ENCODE data around the gene CAMK1D.

CAMK1D gene

DNA sequence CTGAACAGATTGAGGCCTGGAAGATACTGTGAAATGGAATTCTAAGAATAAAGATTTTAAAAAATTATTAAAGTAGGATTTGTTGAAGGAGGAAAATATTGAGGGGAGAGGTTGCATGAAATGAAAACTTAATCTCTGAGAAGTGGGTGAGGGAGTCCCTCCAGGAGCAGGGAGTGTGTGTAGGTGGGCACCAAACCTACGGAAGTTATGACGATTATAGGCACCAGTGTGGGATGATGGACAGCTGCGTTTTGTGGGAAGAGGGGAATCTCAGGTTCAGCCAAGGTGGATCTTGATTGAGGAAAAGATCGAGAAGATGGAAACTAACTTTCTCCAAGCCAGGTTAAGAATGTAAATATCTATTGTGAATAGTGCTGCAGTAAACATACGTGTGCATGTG lies 405.7 kb downstream of the CAMK1D start:
- Histone ChIP-seq H4K20me1 (ENCODE audit: insufficient read depth, low read length) (no peaks in the 10 kb centered on the region), H3K36me3 (ENCODE audit: insufficient read depth, low read length) (no peaks in the 10 kb centered on the region), H3K27me3 (ENCODE audit: insufficient read depth, low read length, poor library complexity) (no peaks in the 10 kb centered on the region), H3K4me3 (ENCODE audit: low read depth in 1 of 2, low read length in 2 of 2) (no peak overlapping the region), H3K4me2 (ENCODE audit: insufficient read depth, low read length) (no peak overlapping the region), H3K9me3 (ENCODE audit: insufficient read depth, low read length, severe bottlenecking) (no peaks in the 10 kb centered on the region), H3K9ac (ENCODE audit: low read depth, low read length) (no peak overlapping the region), H3K4me1 (ENCODE audit: insufficient read depth, low read length) (no peaks in the 10 kb centered on the region), H3K79me2 (ENCODE audit: insufficient read depth, low read length) (no peaks in the 10 kb centered on the region), H2AFZ (ENCODE audit: low read depth, low read length) (no peak overlapping the region), H3K27ac (ENCODE audit: low read length) (no peak overlapping the region)
- TF ChIP-seq, protein P1, sequence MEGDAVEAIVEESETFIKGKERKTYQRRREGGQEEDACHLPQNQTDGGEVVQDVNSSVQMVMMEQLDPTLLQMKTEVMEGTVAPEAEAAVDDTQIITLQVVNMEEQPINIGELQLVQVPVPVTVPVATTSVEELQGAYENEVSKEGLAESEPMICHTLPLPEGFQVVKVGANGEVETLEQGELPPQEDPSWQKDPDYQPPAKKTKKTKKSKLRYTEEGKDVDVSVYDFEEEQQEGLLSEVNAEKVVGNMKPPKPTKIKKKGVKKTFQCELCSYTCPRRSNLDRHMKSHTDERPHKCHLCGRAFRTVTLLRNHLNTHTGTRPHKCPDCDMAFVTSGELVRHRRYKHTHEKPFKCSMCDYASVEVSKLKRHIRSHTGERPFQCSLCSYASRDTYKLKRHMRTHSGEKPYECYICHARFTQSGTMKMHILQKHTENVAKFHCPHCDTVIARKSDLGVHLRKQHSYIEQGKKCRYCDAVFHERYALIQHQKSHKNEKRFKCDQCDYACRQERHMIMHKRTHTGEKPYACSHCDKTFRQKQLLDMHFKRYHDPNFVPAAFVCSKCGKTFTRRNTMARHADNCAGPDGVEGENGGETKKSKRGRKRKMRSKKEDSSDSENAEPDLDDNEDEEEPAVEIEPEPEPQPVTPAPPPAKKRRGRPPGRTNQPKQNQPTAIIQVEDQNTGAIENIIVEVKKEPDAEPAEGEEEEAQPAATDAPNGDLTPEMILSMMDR (IDR thresholded peaks at IDR 0.05; ENCODE audit: borderline replicate concordance, extremely low read depth, low read length, poor library complexity, severe bottlenecking), result no peak
- no peak for TF ChIP-seq EZH2 (IDR thresholded peaks at IDR 0.05; ENCODE audit: borderline replicate concordance, low read depth, low read length, severe bottlenecking)
- ATAC-seq (ENCODE audit: insufficient read depth, low read depth), result no peak
- no peak for DNase-seq

DNA sequence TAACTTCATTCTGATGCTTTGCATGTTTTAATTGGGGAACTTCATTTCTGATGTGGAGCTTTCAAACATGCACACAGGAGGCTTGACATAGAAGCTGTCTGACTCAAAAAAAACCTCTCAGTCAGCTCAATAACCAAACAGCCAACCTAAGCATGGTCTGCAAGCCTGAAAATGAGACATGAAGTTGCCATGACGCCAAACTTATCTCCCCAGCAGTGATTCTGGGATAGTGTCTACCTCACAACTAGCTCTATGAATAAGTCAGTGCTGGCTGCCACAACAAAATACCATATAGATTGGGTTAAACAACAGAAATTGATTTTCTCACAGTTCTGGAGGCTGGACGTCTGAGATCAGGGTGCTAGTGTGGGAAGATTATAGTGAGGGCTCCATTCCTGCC lies 408.0 kb downstream of the CAMK1D start:
- ATAC-seq (ENCODE audit: insufficient read depth, low read depth) (no peak), DNase-seq (no peak)
- Histone ChIP-seq H3K27ac (ENCODE audit: low read length) (no peak overlapping the region), H3K9ac (ENCODE audit: low read depth, low read length) (no peak overlapping the region), H3K36me3 (ENCODE audit: insufficient read depth, low read length) (no peaks in the 10 kb centered on the region), H2AFZ (ENCODE audit: low read depth, low read length) (no peak overlapping the region), H3K9me3 (ENCODE audit: insufficient read depth, low read length, severe bottlenecking) (no peaks in the 10 kb centered on the region), H3K4me1 (ENCODE audit: insufficient read depth, low read length) (no peaks in the 10 kb centered on the region), H3K4me3 (ENCODE audit: low read depth in 1 of 2, low read length in 2 of 2) (no peak overlapping the region), H3K27me3 (ENCODE audit: insufficient read depth, low read length, poor library complexity) (no peaks in the 10 kb centered on the region), H4K20me1 (ENCODE audit: insufficient read depth, low read length) (no peaks in the 10 kb centered on the region; the same call in 1 of the 2 replicates), H3K4me2 (ENCODE audit: insufficient read depth, low read length) (no peak overlapping the region), H3K79me2 (ENCODE audit: insufficient read depth, low read length) (no peaks in the 10 kb centered on the region)
- TF ChIP-seq EZH2 (IDR thresholded peaks at IDR 0.05; ENCODE audit: borderline replicate concordance, low read depth, low read length, severe bottlenecking), result no peak
- TF ChIP-seq, protein P1 (IDR thresholded peaks at IDR 0.05; ENCODE audit: borderline replicate concordance, extremely low read depth, low read length, poor library complexity, severe bottlenecking), result no peak

DNA sequence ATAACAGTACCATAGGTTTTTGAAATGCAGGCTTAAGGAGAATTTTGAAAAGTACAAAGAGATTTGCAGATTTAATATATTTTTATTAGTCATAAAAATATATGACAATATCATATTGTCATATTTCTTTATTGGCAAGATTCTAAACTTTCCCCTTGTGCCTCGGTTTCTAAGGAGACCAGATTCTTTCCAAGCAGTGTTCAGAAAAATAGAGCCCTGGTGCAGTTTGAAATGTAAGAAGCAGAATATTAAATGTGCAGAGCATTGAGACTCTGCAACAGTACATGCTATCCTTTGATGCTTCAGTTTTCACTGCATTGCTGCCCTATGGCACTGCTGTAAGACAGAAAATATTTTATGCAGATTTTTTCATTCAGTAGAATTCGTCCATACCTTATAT lies 408.9 kb downstream of the CAMK1D start:
- Histone ChIP-seq H3K79me2 (ENCODE audit: insufficient read depth, low read length) (no peaks in the 10 kb centered on the region), H3K4me2 (ENCODE audit: insufficient read depth, low read length) (no peak overlapping the region), H3K4me1 (ENCODE audit: insufficient read depth, low read length) (no peaks in the 10 kb centered on the region), H3K4me3 (ENCODE audit: low read depth in 1 of 2, low read length in 2 of 2) (no peak overlapping the region), H3K27ac (ENCODE audit: low read length) (no peak overlapping the region), H3K9ac (ENCODE audit: low read depth, low read length) (no peak overlapping the region), H3K9me3 (ENCODE audit: insufficient read depth, low read length, severe bottlenecking) (no peaks in the 10 kb centered on the region), H4K20me1 (ENCODE audit: insufficient read depth, low read length) (no peaks in the 10 kb centered on the region; the same call in 1 of the 2 replicates), H2AFZ (ENCODE audit: low read depth, low read length) (no peak overlapping the region), H3K36me3 (ENCODE audit: insufficient read depth, low read length) (no peaks in the 10 kb centered on the region), H3K27me3 (ENCODE audit: insufficient read depth, low read length, poor library complexity) (no peaks in the 10 kb centered on the region)
- no peak for ATAC-seq (ENCODE audit: insufficient read depth, low read depth)
- DNase-seq, result no peak
- no peak for TF ChIP-seq EZH2 (IDR thresholded peaks at IDR 0.05; ENCODE audit: borderline replicate concordance, low read depth, low read length, severe bottlenecking)
- TF ChIP-seq, protein P1 (IDR thresholded peaks at IDR 0.05; ENCODE audit: borderline replicate concordance, extremely low read depth, low read length, poor library complexity, severe bottlenecking), result no peak

DNA sequence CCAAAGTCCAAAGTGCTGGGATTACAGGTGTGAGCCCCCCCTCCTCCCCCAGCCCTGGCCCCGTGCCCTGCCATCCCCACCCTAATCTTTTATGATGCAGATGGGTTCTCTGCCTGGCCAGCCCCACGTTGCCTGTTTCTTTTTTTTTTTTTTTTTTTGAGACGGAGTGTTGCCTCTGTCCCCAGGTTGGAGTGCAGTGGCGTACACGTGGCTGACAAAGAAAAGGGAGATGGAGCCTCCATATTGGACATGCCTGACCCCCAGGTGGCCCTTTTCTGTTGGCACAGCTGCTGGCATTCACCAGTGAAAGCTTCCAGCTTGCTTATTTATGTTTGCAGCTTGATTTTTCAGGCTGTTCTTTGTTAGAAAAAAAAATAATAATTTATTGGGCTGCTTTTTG lies 416.9 kb downstream of the CAMK1D start:
- Histone ChIP-seq H3K79me2 (ENCODE audit: insufficient read depth, low read length) (no peaks in the 10 kb centered on the region), H3K4me2 (ENCODE audit: insufficient read depth, low read length) (no peak overlapping the region), H4K20me1 (ENCODE audit: insufficient read depth, low read length) (no peaks in the 10 kb centered on the region; the same call in 1 of the 2 replicates), H3K4me1 (ENCODE audit: insufficient read depth, low read length) (no peaks in the 10 kb centered on the region), H3K36me3 (ENCODE audit: insufficient read depth, low read length) (no peaks in the 10 kb centered on the region), H3K27ac (ENCODE audit: low read length) (no peak overlapping the region), H3K27me3 (ENCODE audit: insufficient read depth, low read length, poor library complexity) (no peaks in the 10 kb centered on the region), H3K9me3 (ENCODE audit: insufficient read depth, low read length, severe bottlenecking) (no peaks in the 10 kb centered on the region), H2AFZ (ENCODE audit: low read depth, low read length) (no peak overlapping the region), H3K9ac (ENCODE audit: low read depth, low read length) (no peak overlapping the region), H3K4me3 (ENCODE audit: low read depth in 1 of 2, low read length in 2 of 2) (no peak overlapping the region)
- DNase-seq (no peak), ATAC-seq (ENCODE audit: insufficient read depth, low read depth) (no peak)
- TF ChIP-seq, protein P1 (IDR thresholded peaks at IDR 0.05; ENCODE audit: borderline replicate concordance, extremely low read depth, low read length, poor library complexity, severe bottlenecking), result no peak
- no peak for TF ChIP-seq EZH2 (IDR thresholded peaks at IDR 0.05; ENCODE audit: borderline replicate concordance, low read depth, low read length, severe bottlenecking)

Measured in DND-41 (cell line).